ENCODE measurements around the gene NRN1. TPM values are rescaled to one million over a fixed set of nuclear protein-coding genes. Genes with fewer than 3 reads are reported as not detected.

NRN1 gene
- total RNA-seq, 1 donor from 2014 or later: 48.5 TPM

- Mint-ChIP-seq H3K4me1 (ENCODE audit: low read depth, unreplicated experiment) (peaks cover 26% of the 10 kb centered on the region), H3K9me3 (ENCODE audit: unreplicated experiment) (peaks cover 8% of the 10 kb centered on the region), H3K27ac (ENCODE audit: unreplicated experiment) (peak overlapping the region; percentile 38), H3K27me3 (ENCODE audit: unreplicated experiment) (peaks cover 7% of the 10 kb centered on the region), H3K36me3 (ENCODE audit: unreplicated experiment) (no peaks in the 10 kb centered on the region), H3K4me3 (ENCODE audit: unreplicated experiment) (no peak overlapping the region)
- no peak for TF ChIP-seq CTCF (IDR thresholded peaks at IDR 0.05; ENCODE audit: partially characterized antibody, unreplicated experiment)
- no peak for DNase-seq
Measured at GRCh38 chr6:5962794-5963193, 43.9 kb downstream of the NRN1 start.

GRCh38 chr6:5961836-5962235 is 44.9 kb downstream of the NRN1 start:
- Mint-ChIP-seq H3K36me3 (ENCODE audit: unreplicated experiment) (no peaks in the 10 kb centered on the region), H3K4me3 (ENCODE audit: unreplicated experiment) (peak overlapping the region; percentile 37), H3K27ac (ENCODE audit: unreplicated experiment) (peak overlapping the region; percentile 83), H3K4me1 (ENCODE audit: low read depth, unreplicated experiment) (peaks cover 29% of the 10 kb centered on the region), H3K27me3 (ENCODE audit: unreplicated experiment) (peaks cover 7% of the 10 kb centered on the region), H3K9me3 (ENCODE audit: unreplicated experiment) (peaks cover 8% of the 10 kb centered on the region)
- no peak for TF ChIP-seq CTCF (IDR thresholded peaks at IDR 0.05; ENCODE audit: partially characterized antibody, unreplicated experiment)
- DNase-seq: peak; percentile 46

GRCh38 chr6:5960456-5960855 is 46.3 kb downstream of the NRN1 start:
- Mint-ChIP-seq H3K27me3 (ENCODE audit: unreplicated experiment) (peaks cover 7% of the 10 kb centered on the region), H3K4me1 (ENCODE audit: low read depth, unreplicated experiment) (peaks cover 33% of the 10 kb centered on the region), H3K9me3 (ENCODE audit: unreplicated experiment) (peaks cover 8% of the 10 kb centered on the region), H3K36me3 (ENCODE audit: unreplicated experiment) (no peaks in the 10 kb centered on the region), H3K27ac (ENCODE audit: unreplicated experiment) (no peak overlapping the region), H3K4me3 (ENCODE audit: unreplicated experiment) (no peak overlapping the region)
- no peak for TF ChIP-seq CTCF (IDR thresholded peaks at IDR 0.05; ENCODE audit: partially characterized antibody, unreplicated experiment)
- DNase-seq: no peak

- DNase-seq: no peak
- H3K9me3 Mint-ChIP-seq (ENCODE audit: unreplicated experiment): peaks cover 8% of the 10 kb centered on the region
- peaks cover 7% of the 10 kb centered on the region for H3K27me3 Mint-ChIP-seq (ENCODE audit: unreplicated experiment)
- H3K36me3 Mint-ChIP-seq (ENCODE audit: unreplicated experiment): no peaks in the 10 kb centered on the region
- H3K27ac Mint-ChIP-seq (ENCODE audit: unreplicated experiment): no peak overlapping the region
- peaks cover 31% of the 10 kb centered on the region for H3K4me1 Mint-ChIP-seq (ENCODE audit: low read depth, unreplicated experiment)
- H3K4me3 Mint-ChIP-seq (ENCODE audit: unreplicated experiment): no peak overlapping the region
- no peak for TF ChIP-seq CTCF (IDR thresholded peaks at IDR 0.05; ENCODE audit: partially characterized antibody, unreplicated experiment)
Measured at GRCh38 chr6:5958921-5959320, 47.8 kb downstream of the NRN1 start.

- Mint-ChIP-seq H3K27ac (ENCODE audit: unreplicated experiment) (peak overlapping the region; percentile 36), H3K9me3 (ENCODE audit: unreplicated experiment) (peaks cover 7% of the 10 kb centered on the region), H3K4me1 (ENCODE audit: low read depth, unreplicated experiment) (peaks cover 19% of the 10 kb centered on the region), H3K36me3 (ENCODE audit: unreplicated experiment) (no peaks in the 10 kb centered on the region), H3K27me3 (ENCODE audit: unreplicated experiment) (peaks cover 7% of the 10 kb centered on the region), H3K4me3 (ENCODE audit: unreplicated experiment) (no peak overlapping the region)
- TF ChIP-seq CTCF (IDR thresholded peaks at IDR 0.05; ENCODE audit: partially characterized antibody, unreplicated experiment): no peak
- no peak for DNase-seq
Measured at GRCh38 chr6:5956939-5957338, 49.8 kb downstream of the NRN1 start.

Measured in glutamatergic neuron (in vitro differentiated cells).